Erythroblast (primary cell): ENCODE data around the gene LACTBL1.

Source experiments
- GATA1 ChIP-seq: IDR thresholded peaks from 2 replicates; pipeline ENCODE4 v1.6.1; 2011; ENCODE audit warnings: low read depth, mild to moderate bottlenecking, control low read depth, low read length, moderate library complexity
- POLR2A ChIP-seq: IDR thresholded peaks from 2 replicates; pipeline ENCODE4 v1.6.1; 2011; ENCODE audit warnings: mild to moderate bottlenecking, low read length

DNA sequence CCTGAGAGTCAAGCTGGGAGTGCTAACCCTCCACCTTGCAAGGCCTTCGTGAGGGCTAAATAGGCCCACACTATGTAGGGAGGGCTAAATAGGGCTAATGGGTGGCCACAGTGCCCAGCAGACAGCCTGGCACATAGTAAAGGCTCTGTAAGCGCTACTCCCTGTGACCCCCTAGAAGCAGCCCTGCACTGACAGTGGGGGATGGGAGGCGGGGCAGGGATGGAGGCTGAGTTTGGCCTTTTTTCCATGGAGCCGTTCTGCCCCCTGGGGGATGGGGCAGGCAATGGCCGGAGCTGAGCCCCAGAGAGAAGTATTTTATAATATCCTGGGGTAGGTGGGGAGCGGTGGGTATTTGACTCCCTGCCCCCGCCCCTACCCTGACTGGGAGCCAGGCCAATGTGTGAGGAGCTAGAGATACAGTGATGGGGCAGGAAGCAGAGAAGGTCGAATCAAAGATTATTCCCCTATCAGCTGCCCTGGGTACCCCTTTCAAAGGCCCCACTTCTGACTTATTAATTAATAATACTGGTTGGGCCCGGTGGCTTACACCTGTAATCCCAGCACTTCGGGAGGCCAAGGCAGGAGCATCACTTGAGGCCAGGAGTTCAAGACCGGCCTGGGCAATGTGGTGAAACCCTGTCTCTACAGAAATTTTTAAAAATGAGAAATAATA, 42.3 kb downstream of the LACTBL1 start:
- TF ChIP-seq POLR2A, result no peak
- no peak for TF ChIP-seq GATA1
